ENCODE measurements around the gene KCNJ1. TPM values are rescaled to one million over a fixed set of nuclear protein-coding genes. Genes with fewer than 3 reads are reported as not detected.

The KCNJ1 gene
- total RNA-seq, 1 donor from 2014 or later = not detected

GRCh38 chr11:128789497-128790150, 77.5 kb downstream of the KCNJ1 start:
- intact Hi-C loops (cut with micrococcal nuclease) = no loop called here

Other genes with a start within 250 kb of the KCNJ1 start
- gene FLI1, start 173.2 kb downstream of the KCNJ1 start, total RNA-seq = 79.3 and 84.0 TPM in 2 replicates
- not detected in 2 replicates for gene KCNJ5, start 24.1 kb upstream of the KCNJ1 start, total RNA-seq
- not detected in 2 replicates for gene TP53AIP1, start 75.6 kb upstream of the KCNJ1 start, total RNA-seq